IPS-15b (cell line): ENCODE measurements around the gene SALL3.

Source experiments
- H3K27me3 ChIP-seq: one replicate; pipeline ENCODE4 v1.6.1; 2013; ENCODE audit warnings: low read length; ENCODE audit not compliant: control insufficient read depth, insufficient read depth
- H3K36me3 ChIP-seq: one replicate; pipeline ENCODE4 v1.6.1; 2013; ENCODE audit warnings: low read length; ENCODE audit not compliant: control insufficient read depth, insufficient read depth
- H3K4me1 ChIP-seq: one replicate; pipeline ENCODE4 v1.6.1; 2013; ENCODE audit warnings: mild to moderate bottlenecking, low read length; ENCODE audit not compliant: control insufficient read depth, insufficient read depth
- H3K4me3 ChIP-seq: one replicate; pipeline ENCODE4 v1.5.1; 2013; ENCODE audit warnings: low read depth, low read length
- H3K9ac ChIP-seq: one replicate; pipeline ENCODE4 v1.6.1; 2013; ENCODE audit warnings: low read depth, mild to moderate bottlenecking, low read length
- H3K9me3 ChIP-seq: one replicate; pipeline ENCODE4 v1.6.1; 2013; ENCODE audit warnings: mild to moderate bottlenecking, low read length; ENCODE audit not compliant: control insufficient read depth, insufficient read depth

SALL3 gene

GRCh38 chr18:79018911-79019310 is 39.3 kb downstream of the SALL3 start:
- H3K36me3 ChIP-seq, result no peaks in the 10 kb centered on the region
- H3K4me3 ChIP-seq, result no peak overlapping the region
- H3K9me3 ChIP-seq, result no peaks in the 10 kb centered on the region

GRCh38 chr18:79019881-79020280 is 40.3 kb downstream of the SALL3 start:
- Histone ChIP-seq H3K9ac (no peak overlapping the region), H3K4me3 (no peak overlapping the region), H3K9me3 (no peaks in the 10 kb centered on the region), H3K36me3 (no peaks in the 10 kb centered on the region), H3K4me1 (no peaks in the 10 kb centered on the region), H3K27me3 (no peaks in the 10 kb centered on the region)

More at GRCh38 chr18:79018911-79019310, 39.3 kb downstream of the SALL3 start:
- Histone ChIP-seq H3K9ac (no peak overlapping the region), H3K27me3 (no peaks in the 10 kb centered on the region), H3K4me1 (no peaks in the 10 kb centered on the region)

GRCh38 chr18:79022603-79023002 is 43.0 kb downstream of the SALL3 start:
- no peaks in the 10 kb centered on the region for H3K27me3 ChIP-seq
- no peaks in the 10 kb centered on the region for H3K9me3 ChIP-seq
- peaks cover 4% of the 10 kb centered on the region for H3K4me1 ChIP-seq
- no peak overlapping the region for H3K9ac ChIP-seq
- no peaks in the 10 kb centered on the region for H3K36me3 ChIP-seq
- H3K4me3 ChIP-seq, result no peak overlapping the region

- Histone ChIP-seq H3K4me1 (peaks cover 4% of the 10 kb centered on the region), H3K27me3 (no peaks in the 10 kb centered on the region), H3K36me3 (no peaks in the 10 kb centered on the region), H3K4me3 (no peak overlapping the region), H3K9ac (no peak overlapping the region), H3K9me3 (no peaks in the 10 kb centered on the region)
These were observed 46.9 kb downstream of the SALL3 start for GRCh38 chr18:79026491-79026890.

GRCh38 chr18:79030680-79031079 is 51.1 kb downstream of the SALL3 start:
- H3K4me3 ChIP-seq, result no peak overlapping the region
- H3K9me3 ChIP-seq, result no peaks in the 10 kb centered on the region
- H3K36me3 ChIP-seq, result no peaks in the 10 kb centered on the region
- no peaks in the 10 kb centered on the region for H3K27me3 ChIP-seq
- peaks cover 4% of the 10 kb centered on the region for H3K4me1 ChIP-seq
- H3K9ac ChIP-seq, result no peak overlapping the region

GRCh38 chr18:79042276-79042675 is 62.7 kb downstream of the SALL3 start:
- no peaks in the 10 kb centered on the region for H3K27me3 ChIP-seq
- no peaks in the 10 kb centered on the region for H3K36me3 ChIP-seq
- no peak overlapping the region for H3K9ac ChIP-seq
- H3K4me1 ChIP-seq, result no peaks in the 10 kb centered on the region
- peaks cover 7% of the 10 kb centered on the region for H3K9me3 ChIP-seq
- no peak overlapping the region for H3K4me3 ChIP-seq

- H3K4me1 ChIP-seq, result no peaks in the 10 kb centered on the region
- H3K9ac ChIP-seq, result no peak overlapping the region
- peaks cover 7% of the 10 kb centered on the region for H3K9me3 ChIP-seq
- H3K27me3 ChIP-seq, result no peaks in the 10 kb centered on the region
- H3K4me3 ChIP-seq, result no peak overlapping the region
- H3K36me3 ChIP-seq, result no peaks in the 10 kb centered on the region
These were observed 63.7 kb downstream of the SALL3 start for GRCh38 chr18:79043288-79043687.

- Histone ChIP-seq H3K4me3 (no peak overlapping the region), H3K4me1 (no peaks in the 10 kb centered on the region), H3K27me3 (no peaks in the 10 kb centered on the region), H3K9me3 (no peaks in the 10 kb centered on the region), H3K36me3 (no peaks in the 10 kb centered on the region), H3K9ac (no peak overlapping the region)
These were observed 66.9 kb downstream of the SALL3 start for GRCh38 chr18:79046522-79046921.

GRCh38 chr18:79047556-79048244 is 68.1 kb downstream of the SALL3 start:
- no peak overlapping the region for H3K4me3 ChIP-seq
- H3K36me3 ChIP-seq, result no peaks in the 10 kb centered on the region
- H3K9me3 ChIP-seq, result no peaks in the 10 kb centered on the region
- no peak overlapping the region for H3K9ac ChIP-seq
- H3K27me3 ChIP-seq, result no peaks in the 10 kb centered on the region
- H3K4me1 ChIP-seq, result no peaks in the 10 kb centered on the region

- Histone ChIP-seq H3K9ac (no peak overlapping the region), H3K27me3 (no peaks in the 10 kb centered on the region), H3K4me3 (no peak overlapping the region)
These were observed 68.6 kb downstream of the SALL3 start for GRCh38 chr18:79048245-79048632.

GRCh38 chr18:79049506-79049905 is 69.9 kb downstream of the SALL3 start:
- H3K27me3 ChIP-seq, result no peaks in the 10 kb centered on the region
- no peaks in the 10 kb centered on the region for H3K4me1 ChIP-seq
- no peak overlapping the region for H3K4me3 ChIP-seq
- H3K36me3 ChIP-seq, result no peaks in the 10 kb centered on the region
- no peaks in the 10 kb centered on the region for H3K9me3 ChIP-seq
- H3K9ac ChIP-seq, result no peak overlapping the region

More at GRCh38 chr18:79048245-79048632, 68.6 kb downstream of the SALL3 start:
- Histone ChIP-seq H3K4me1 (no peaks in the 10 kb centered on the region), H3K9me3 (no peaks in the 10 kb centered on the region), H3K36me3 (no peaks in the 10 kb centered on the region)
